WTC11 (cell line): ENCODE measurements around the gene RTP2. TPM values are rescaled to one million over a fixed set of nuclear protein-coding genes. Genes with fewer than 3 reads are reported as not detected.
A peak's percentile ranks its signal among the peaks of the same experiment; 100 is the strongest.

ENCODE experiments used
- ATF2 ChIP-seq: sonication (generic); formaldehyde crosslinking; IDR thresholded peaks from 2 replicates; pipeline ENCODE4 v1.8.1; 2022; ENCODE audit warnings: low read depth, missing genetic modification reagents, borderline replicate concordance
- ATF3 ChIP-seq: sonication (generic); formaldehyde crosslinking; conservative IDR thresholded peaks from 2 replicates; pipeline ENCODE4 v1.8.1; 2022; ENCODE audit warnings: mild to moderate bottlenecking, missing genetic modification reagents
- CBFB ChIP-seq: sonication (generic); formaldehyde crosslinking; IDR thresholded peaks from 2 replicates; pipeline ENCODE4 v1.8.1; 2022; ENCODE audit warnings: mild to moderate bottlenecking, low read depth, missing genetic modification reagents
- E2F4 ChIP-seq: sonication (generic); formaldehyde crosslinking; IDR thresholded peaks from 2 replicates; pipeline ENCODE4 v1.8.1; 2022; ENCODE audit warnings: low read depth, mild to moderate bottlenecking, moderate library complexity, missing genetic modification reagents, borderline replicate concordance
- EMX1 ChIP-seq: fragments of 250-450 bp; sonication (Bioruptor Pico); IDR thresholded peaks from 2 replicates; pipeline ENCODE4 v1.8.0; 2021; ENCODE audit warnings: mild to moderate bottlenecking
- ERG ChIP-seq: fragments of 250-450 bp; sonication (Bioruptor Pico); IDR thresholded peaks from 2 replicates; pipeline ENCODE4 v1.8.0; 2021; ENCODE audit warnings: mild to moderate bottlenecking
- ESRRA ChIP-seq: sonication (generic); formaldehyde crosslinking; IDR thresholded peaks from 2 replicates; pipeline ENCODE4 v1.8.1; 2022; ENCODE audit warnings: mild to moderate bottlenecking, missing genetic modification reagents, borderline replicate concordance
- FOXK1 ChIP-seq: sonication (generic); formaldehyde crosslinking; IDR thresholded peaks from 2 replicates; pipeline ENCODE4 v1.8.0; 2022; ENCODE audit warnings: mild to moderate bottlenecking, moderate library complexity, missing genetic modification reagents
- GABPB1 ChIP-seq: sonication (generic); formaldehyde crosslinking; IDR thresholded peaks from 2 replicates; pipeline ENCODE4 v1.8.1; 2023; ENCODE audit warnings: mild to moderate bottlenecking, missing genetic modification reagents
- GRHL2 ChIP-seq: fragments of 250-450 bp; sonication (Bioruptor Pico); IDR thresholded peaks from 2 replicates; pipeline ENCODE4 v1.8.0; 2022; ENCODE audit warnings: mild to moderate bottlenecking, moderate library complexity; ENCODE audit not compliant: insufficient replicate concordance, severe bottlenecking
- IRF2 ChIP-seq: sonication (generic); formaldehyde crosslinking; IDR thresholded peaks from 2 replicates; pipeline ENCODE4 v1.8.0; 2022; ENCODE audit warnings: low read depth, missing genetic modification reagents, borderline replicate concordance
- NR1H2 ChIP-seq: sonication (generic); formaldehyde crosslinking; IDR thresholded peaks from 2 replicates; pipeline ENCODE4 v1.9.0; 2021; ENCODE audit warnings: mild to moderate bottlenecking, moderate library complexity, missing genetic modification reagents
- NR2C2 ChIP-seq: sonication (generic); formaldehyde crosslinking; IDR thresholded peaks from 2 replicates; pipeline ENCODE4 v1.8.0; 2022; ENCODE audit warnings: mild to moderate bottlenecking, missing genetic modification reagents
- OVOL2 ChIP-seq: fragments of 250-450 bp; sonication (Bioruptor Pico); IDR thresholded peaks from 2 replicates; pipeline ENCODE4 v1.9.0; 2021; ENCODE audit warnings: mild to moderate bottlenecking, borderline replicate concordance
- PREB ChIP-seq: sonication (generic); formaldehyde crosslinking; IDR thresholded peaks from 2 replicates; pipeline ENCODE4 v1.8.1; 2022; ENCODE audit warnings: mild to moderate bottlenecking, missing genetic modification reagents, moderate library complexity, borderline replicate concordance
- RELA ChIP-seq: sonication (generic); formaldehyde crosslinking; IDR thresholded peaks from 2 replicates; pipeline ENCODE4 v1.8.1; 2022; ENCODE audit warnings: missing genetic modification reagents, mild to moderate bottlenecking, borderline replicate concordance
- SP1 ChIP-seq: sonication (generic); formaldehyde crosslinking; conservative IDR thresholded peaks from 2 replicates; pipeline ENCODE4 v1.8.1; 2022; ENCODE audit warnings: missing genetic modification reagents
- STAT6 ChIP-seq: sonication (generic); formaldehyde crosslinking; conservative IDR thresholded peaks from 2 replicates; pipeline ENCODE4 v1.8.1; 2023; ENCODE audit warnings: mild to moderate bottlenecking, low read depth, missing genetic modification reagents, moderate library complexity
- TCF7 ChIP-seq: sonication (generic); formaldehyde crosslinking; IDR thresholded peaks from 2 replicates; pipeline ENCODE4 v1.8.0; 2022; ENCODE audit warnings: mild to moderate bottlenecking, low read depth, missing genetic modification reagents, moderate library complexity
- TEAD1 ChIP-seq: sonication (generic); formaldehyde crosslinking; IDR thresholded peaks from 2 replicates; pipeline ENCODE4 v1.8.0; 2022; ENCODE audit warnings: mild to moderate bottlenecking, missing genetic modification reagents
- ZBTB21 ChIP-seq: sonication (generic); formaldehyde crosslinking; IDR thresholded peaks from 2 replicates; pipeline ENCODE4 v1.8.1; 2023; ENCODE audit warnings: mild to moderate bottlenecking, missing genetic modification reagents, borderline replicate concordance
- ZNF121 ChIP-seq: sonication (generic); formaldehyde crosslinking; IDR thresholded peaks from 2 replicates; pipeline ENCODE4 v1.8.0; 2023; ENCODE audit warnings: missing genetic modification reagents
- ZNF219 ChIP-seq: sonication (generic); formaldehyde crosslinking; IDR thresholded peaks from 2 replicates; pipeline ENCODE4 v1.8.0; 2023; ENCODE audit warnings: missing genetic modification reagents, mild to moderate bottlenecking, borderline replicate concordance
- ZNF396 ChIP-seq: fragments of 250-450 bp; sonication (Bioruptor Pico); IDR thresholded peaks from 2 replicates; pipeline ENCODE4 v1.8.0; 2021; ENCODE audit warnings: mild to moderate bottlenecking, moderate library complexity, borderline replicate concordance
- ZNF416 ChIP-seq: fragments of 250-450 bp; sonication (Bioruptor Pico); IDR thresholded peaks from 2 replicates; pipeline ENCODE4 v1.9.0; 2021; ENCODE audit warnings: mild to moderate bottlenecking, inconsistent platforms
- ZNF423 ChIP-seq: fragments of 250-450 bp; sonication (Bioruptor Pico); IDR thresholded peaks from 2 replicates; pipeline ENCODE4 v2.1.2; 2022; ENCODE audit warnings: mild to moderate bottlenecking, moderate library complexity
- ZNF512 ChIP-seq: sonication (generic); formaldehyde crosslinking; IDR thresholded peaks from 2 replicates; pipeline ENCODE4 v1.8.1; 2022; ENCODE audit warnings: missing genetic modification reagents, borderline replicate concordance
- ZSCAN18 ChIP-seq: fragments of 250-450 bp; sonication (Bioruptor Pico); IDR thresholded peaks from 2 replicates; pipeline ENCODE4 v2.1.2; 2022; ENCODE audit warnings: mild to moderate bottlenecking, moderate library complexity
- total RNA-seq: library from RNA; stranded (reverse); gene quantifications from 3 replicates; pipeline ENCODE4 v1.2.3, GENCODE V29; 2021

Gene RTP2
- total RNA-seq, 1 experiment from 2014 or later, result not detected

- TF ChIP-seq PREB (CRISPR knock-in tag), result no peak
- TF ChIP-seq ZNF423 (CRISPR knock-in tag), result no peak
- no peak for TF ChIP-seq ZNF512 (CRISPR knock-in tag)
- no peak for TF ChIP-seq EMX1 (CRISPR knock-in tag)
- TF ChIP-seq OVOL2, result no peak
- TF ChIP-seq ATF2 (CRISPR knock-in tag), result no peak
- no peak for TF ChIP-seq IRF2 (CRISPR knock-in tag)
- peak; percentile 28; the same call in 1 of the 2 replicates for TF ChIP-seq TEAD1 (CRISPR knock-in tag)
- peak; percentile 92 for TF ChIP-seq GABPB1
- no peak for TF ChIP-seq E2F4 (CRISPR knock-in tag)
- TF ChIP-seq STAT6 (CRISPR knock-in tag), result no peak
- TF ChIP-seq TCF7 (CRISPR knock-in tag), result no peak
- TF ChIP-seq ESRRA (CRISPR knock-in tag), result no peak
- TF ChIP-seq ZNF396 (CRISPR knock-in tag), result no peak
- no peak for TF ChIP-seq NR2C2
- TF ChIP-seq ERG (CRISPR knock-in tag), result no peak
- no peak for TF ChIP-seq ZNF121 (CRISPR knock-in tag)
- peak; percentile 28; the same call in 1 of the 2 replicates for TF ChIP-seq ZBTB21 (CRISPR knock-in tag)
- no peak; the same call in 1 of the 2 replicates for TF ChIP-seq SP1 (CRISPR knock-in tag)
- no peak for TF ChIP-seq NR1H2 (CRISPR knock-in tag)
- no peak for TF ChIP-seq GRHL2 (CRISPR knock-in tag)
- TF ChIP-seq ZNF219 (CRISPR knock-in tag), result no peak
- peak; percentile 65; the same call in 1 of the 2 replicates for TF ChIP-seq FOXK1 (CRISPR knock-in tag)
- no peak for TF ChIP-seq RELA (CRISPR knock-in tag)
- no peak for TF ChIP-seq ZSCAN18 (CRISPR knock-in tag)
- TF ChIP-seq ZNF416, result no peak
- TF ChIP-seq CBFB, result no peak
- TF ChIP-seq ATF3 (CRISPR knock-in tag), result peak; percentile 53; the same call in 1 of the 2 replicates
Observed at GRCh38 chr3:187745201-187746058, 43.1 kb upstream of the RTP2 start, which contains the start of gene BCL6 (continued).
